ENCODE measurements around the gene PTK7. TPM values are rescaled to one million over a fixed set of nuclear protein-coding genes. Genes with fewer than 3 reads are reported as not detected.
"Not testable (repeated sequence)": the region's sequence is repeated elsewhere in the genome, so short reads cannot be mapped to it uniquely, and the experiment has no call there.

The PTK7 gene
- 19.7 TPM in 2 replicates for total RNA-seq (2014; rRNA removed; shearing (Covaris generic))
- 31.9 and 46.5 TPM in 2 replicates for polyA plus RNA-seq (2015; cell fraction: cytosol; rRNA removed)
- 53.6 and 71.7 TPM in 2 replicates for polyA plus RNA-seq (2015; cell fraction: nucleus; rRNA removed)

GRCh38 chr6:43075670-43076463 is at the start of gene PTK7:
Gene PTK7, plus strand, starts transcription at chr6:43076314. Its CDS starts 175 bp downstream, at chr6:43076489.
- in situ Hi-C loops (cut with HindIII; ENCODE audit: low pct_unique_long_range_greater_than_20kb, low sequenced_read_pairs), result no loop called here

DNA sequence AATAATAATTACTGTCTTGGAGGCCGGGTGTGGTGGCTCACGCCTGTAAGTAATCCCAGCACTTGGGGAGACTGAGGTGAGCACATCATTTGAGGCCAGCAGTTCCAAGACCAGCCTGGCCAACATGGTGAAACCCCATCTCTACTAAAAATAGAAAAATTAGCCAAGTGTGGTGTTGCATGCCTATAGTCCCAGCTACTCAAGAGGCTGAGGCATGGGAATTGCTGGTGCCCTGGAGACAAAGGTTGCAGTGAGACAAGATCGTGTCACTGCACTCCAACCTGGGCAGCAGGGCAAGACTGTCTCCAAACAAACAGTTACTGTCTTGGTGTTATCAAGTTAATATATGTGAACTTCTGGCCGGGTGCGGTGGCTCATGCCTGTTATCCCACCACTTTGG is 49.7 kb upstream of the PTK7 start:
- in situ Hi-C loops (cut with HindIII; ENCODE audit: low pct_unique_long_range_greater_than_20kb, low sequenced_read_pairs), result no loop called here

More at GRCh38 chr6:43075670-43076463, at the start of gene PTK7:
- peak; percentile 52 for DNase-seq (ENCODE audit: low read depth, low spot score)

DNA sequence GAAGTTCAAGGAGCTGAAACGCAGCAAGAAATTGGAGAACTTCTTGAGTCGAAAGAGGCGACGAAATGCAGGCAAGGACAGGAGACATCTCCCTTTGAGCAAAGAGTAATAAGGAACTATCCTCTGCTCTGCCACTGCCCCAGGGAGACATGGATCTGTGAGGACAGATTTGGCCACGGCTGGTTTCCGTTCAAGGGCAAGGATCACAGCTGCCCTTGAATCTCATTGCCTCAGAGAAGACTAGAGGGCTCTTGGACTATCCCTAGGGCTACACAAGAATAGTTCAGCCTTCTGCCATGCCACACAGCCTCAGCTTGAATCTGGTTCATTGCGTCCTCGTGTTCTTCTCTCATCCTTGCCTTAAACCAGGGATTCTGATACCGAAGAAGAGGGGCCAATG is 47.0 kb upstream of the PTK7 start:
- no peak for DNase-seq (ENCODE audit: low read depth, low spot score)
- in situ Hi-C loops (cut with HindIII; ENCODE audit: low pct_unique_long_range_greater_than_20kb, low sequenced_read_pairs), result no loop called here

More for the DNA sequence above, 49.7 kb upstream of the PTK7 start:
- no peak for DNase-seq (ENCODE audit: low read depth, low spot score)

DNA sequence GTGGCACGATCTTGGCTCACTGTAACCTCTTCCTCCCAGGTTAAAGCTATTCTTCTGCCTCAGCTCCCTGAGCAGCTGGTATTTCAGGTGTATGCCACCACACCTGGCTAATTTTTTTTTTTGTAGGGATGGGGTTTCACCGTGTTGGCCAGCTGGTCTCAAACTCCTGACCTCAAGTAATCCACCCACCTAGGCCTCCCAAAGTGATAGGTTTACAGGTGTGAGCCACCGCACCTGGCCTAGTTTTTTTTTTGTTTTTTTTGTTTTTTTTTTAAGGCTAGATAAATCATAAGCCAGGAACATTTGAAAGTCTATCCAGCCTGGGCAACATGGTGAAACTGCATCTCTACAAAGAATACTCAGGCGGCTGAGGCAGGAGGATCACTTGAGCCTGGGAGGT is 43.8 kb upstream of the PTK7 start:
- in situ Hi-C loops (cut with HindIII; ENCODE audit: low pct_unique_long_range_greater_than_20kb, low sequenced_read_pairs), result no loop called here
- DNase-seq (ENCODE audit: low read depth, low spot score), result no peak

GRCh38 chr6:43033496-43034189 is 42.5 kb upstream of the PTK7 start:
- in situ Hi-C loops (cut with HindIII; ENCODE audit: low pct_unique_long_range_greater_than_20kb, low sequenced_read_pairs), result no loop called here
- no peak for DNase-seq (ENCODE audit: low read depth, low spot score)

DNA sequence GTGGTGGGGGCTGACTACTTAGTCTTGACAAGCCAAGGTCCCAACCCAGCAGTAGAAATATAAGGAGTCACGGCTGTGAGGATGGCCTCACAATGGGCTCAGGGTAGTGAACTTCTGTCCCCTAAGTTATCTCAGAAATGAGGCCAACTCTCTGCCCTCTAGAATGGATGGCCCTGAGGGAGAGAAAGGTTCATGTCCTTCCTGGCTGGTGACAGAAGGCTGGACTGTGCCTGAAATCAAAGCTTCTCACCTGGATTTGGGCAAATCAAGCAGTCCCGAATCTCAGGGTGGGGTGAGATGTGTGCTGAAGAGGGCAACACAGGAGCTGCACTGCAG is 42.0 kb upstream of the PTK7 start:
- DNase-seq (ENCODE audit: low read depth, low spot score), result no peak
- in situ Hi-C loops (cut with HindIII; ENCODE audit: low pct_unique_long_range_greater_than_20kb, low sequenced_read_pairs), result no loop called here

- in situ Hi-C loops (cut with HindIII; ENCODE audit: low pct_unique_long_range_greater_than_20kb, low sequenced_read_pairs), result no loop called here
- DNase-seq (ENCODE audit: low read depth, low spot score), result no peak
Observed at GRCh38 chr6:43035495-43036194, 40.5 kb upstream of the PTK7 start.

DNA sequence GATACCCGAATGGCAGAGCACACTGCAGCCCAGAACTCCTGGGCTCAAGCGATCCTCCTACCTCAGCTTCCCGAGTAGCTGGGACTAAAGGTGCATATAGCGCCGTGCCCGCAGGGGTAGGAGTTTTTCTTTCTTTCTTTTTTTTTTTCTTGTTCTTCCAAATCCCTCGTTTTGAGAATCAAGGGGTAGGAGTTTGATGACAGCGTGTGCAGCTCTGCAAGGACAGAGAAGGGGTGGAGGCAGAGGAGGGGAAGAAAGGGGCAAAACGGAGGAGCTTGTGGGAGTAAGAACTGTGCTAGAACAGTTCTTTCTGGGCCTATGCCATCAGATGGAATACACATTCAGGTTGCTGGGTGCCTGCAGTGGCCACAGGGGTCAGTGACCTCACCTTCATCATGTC is 39.4 kb upstream of the PTK7 start:
- in situ Hi-C loops (cut with HindIII; ENCODE audit: low pct_unique_long_range_greater_than_20kb, low sequenced_read_pairs), result no loop called here
- no peak for DNase-seq (ENCODE audit: low read depth, low spot score)

GRCh38 chr6:43037197-43037596 is 38.9 kb upstream of the PTK7 start:
- DNase-seq (ENCODE audit: low read depth, low spot score), result no peak
- in situ Hi-C loops (cut with HindIII; ENCODE audit: low pct_unique_long_range_greater_than_20kb, low sequenced_read_pairs), result no loop called here

DNA sequence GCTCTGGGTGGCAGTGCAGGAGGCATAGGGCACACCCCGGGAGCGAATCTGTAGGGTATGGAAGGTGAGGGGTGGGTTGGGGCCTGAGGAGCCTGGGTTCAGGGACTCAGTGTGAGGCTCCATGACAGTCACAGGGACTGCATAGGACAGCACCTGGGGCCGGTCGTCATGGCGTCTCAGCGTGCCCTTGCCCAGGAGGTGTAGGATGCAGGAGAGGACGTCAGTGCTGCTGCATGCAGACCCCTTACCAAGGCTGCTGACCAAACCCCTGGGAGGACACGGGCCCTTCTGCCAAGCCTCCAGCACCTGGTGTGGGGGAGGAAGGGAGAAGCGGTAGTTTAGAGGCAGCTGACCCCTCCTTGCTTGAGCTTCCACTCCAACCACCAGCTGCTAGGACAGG is 38.4 kb upstream of the PTK7 start:
- in situ Hi-C loops (cut with HindIII; ENCODE audit: low pct_unique_long_range_greater_than_20kb, low sequenced_read_pairs), result no loop called here

DNA sequence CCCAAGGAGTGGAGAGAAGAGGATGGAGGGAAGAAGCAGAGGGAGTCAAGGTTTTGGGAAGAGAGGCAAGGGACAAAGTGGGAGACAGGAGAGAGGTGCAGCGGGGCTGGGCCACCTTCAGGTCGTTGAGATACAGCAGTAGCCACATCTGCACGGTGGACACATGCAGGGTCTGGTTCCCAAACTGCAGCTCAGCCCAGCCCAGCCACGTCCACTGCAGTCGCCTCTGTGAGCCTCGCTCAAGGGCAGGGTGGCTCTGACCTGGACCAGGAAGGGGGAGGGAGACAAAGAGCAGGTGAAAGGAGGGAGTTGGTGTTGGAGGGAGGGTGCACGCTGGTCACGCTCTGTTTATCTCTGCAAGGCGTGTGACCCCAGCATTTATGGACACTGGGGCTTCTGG is 37.4 kb upstream of the PTK7 start:
- no peak for DNase-seq (ENCODE audit: low read depth, low spot score)
- in situ Hi-C loops (cut with HindIII; ENCODE audit: low pct_unique_long_range_greater_than_20kb, low sequenced_read_pairs), result no loop called here

More for the DNA sequence above, 38.4 kb upstream of the PTK7 start:
- no peak for DNase-seq (ENCODE audit: low read depth, low spot score)

- in situ Hi-C loops (cut with HindIII; ENCODE audit: low pct_unique_long_range_greater_than_20kb, low sequenced_read_pairs), result no loop called here
- DNase-seq (ENCODE audit: low read depth, low spot score), result no peak
Observed at GRCh38 chr6:43040542-43041257, 35.4 kb upstream of the PTK7 start.

GRCh38 chr6:43041475-43041874 is 34.6 kb upstream of the PTK7 start:
- in situ Hi-C loops (cut with HindIII; ENCODE audit: low pct_unique_long_range_greater_than_20kb, low sequenced_read_pairs); DNase-seq (ENCODE audit: low read depth, low spot score): not testable (repeated sequence)

DNA sequence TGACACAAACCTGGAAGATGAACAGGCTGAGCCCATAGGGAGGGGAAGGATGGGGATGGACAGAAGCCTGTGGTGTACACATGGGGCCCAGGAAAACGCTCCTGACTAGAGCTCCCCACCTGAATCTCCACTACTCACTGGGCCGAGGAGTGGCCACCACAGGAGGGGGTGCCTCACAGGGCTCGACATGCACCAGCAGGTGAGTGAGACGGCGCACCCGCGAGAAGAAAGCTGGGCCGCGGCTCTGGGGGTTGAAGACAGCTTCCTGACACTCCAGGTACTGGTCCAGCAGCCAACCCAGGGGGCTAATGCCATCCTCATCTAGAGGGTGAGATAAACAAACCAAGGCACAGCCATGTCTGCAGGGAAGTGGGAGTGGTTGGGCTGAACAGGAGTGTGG is 32.8 kb upstream of the PTK7 start:
- no peak for DNase-seq (ENCODE audit: low read depth, low spot score)
- in situ Hi-C loops (cut with HindIII; ENCODE audit: low pct_unique_long_range_greater_than_20kb, low sequenced_read_pairs), result no loop called here

GRCh38 chr6:43045371-43045930 is 30.7 kb upstream of the PTK7 start:
- in situ Hi-C loops (cut with HindIII; ENCODE audit: low pct_unique_long_range_greater_than_20kb, low sequenced_read_pairs), result no loop called here
- DNase-seq (ENCODE audit: low read depth, low spot score), result no peak

DNA sequence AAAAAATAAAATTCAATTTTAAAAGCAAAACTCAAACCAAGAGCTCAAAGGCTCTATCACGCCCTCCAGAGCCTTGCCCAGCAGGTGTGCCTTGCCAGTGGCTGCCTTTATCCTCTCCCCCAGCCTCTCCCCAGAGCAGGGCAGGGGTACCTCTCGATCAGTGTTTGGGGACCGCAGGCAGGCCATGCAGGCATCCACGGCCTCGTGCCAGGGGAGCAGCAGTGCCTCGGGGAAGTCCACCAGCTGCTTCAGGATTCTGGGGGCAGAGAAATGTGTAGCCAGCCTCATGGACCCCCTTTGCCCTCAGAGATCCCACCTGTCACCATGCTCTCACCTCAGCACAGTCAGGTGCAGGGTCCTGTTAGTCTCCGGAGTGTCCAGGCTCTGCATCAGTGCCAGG is 28.1 kb upstream of the PTK7 start:
- no peak for DNase-seq (ENCODE audit: low read depth, low spot score)
- in situ Hi-C loops (cut with HindIII; ENCODE audit: low pct_unique_long_range_greater_than_20kb, low sequenced_read_pairs), result no loop called here

GRCh38 chr6:43050981-43051380 is 25.1 kb upstream of the PTK7 start:
- in situ Hi-C loops (cut with HindIII; ENCODE audit: low pct_unique_long_range_greater_than_20kb, low sequenced_read_pairs), result no loop called here
- no peak for DNase-seq (ENCODE audit: low read depth, low spot score)

Measured in SK-MEL-5 (cell line).